HG03520 (cell line): ENCODE measurements around the gene SOCS7.
A peak's percentile ranks its signal among the peaks of the same experiment; 100 is the strongest.

Experiments used
- ATAC-seq: cut with Tn5 transposase; IDR thresholded peaks from one replicate; pipeline ENCODE4 v1.9.1; 2021; ENCODE audit warnings: mild to moderate bottlenecking, moderate library complexity; ENCODE audit not compliant: unreplicated experiment

Gene SOCS7

GRCh38 chr17:38334480-38335364 lies 16.9 kb upstream of the SOCS7 start:
- ATAC-seq: no peak

- no peak for ATAC-seq
Observed at GRCh38 chr17:38336838-38337237, 14.8 kb upstream of the SOCS7 start.

GRCh38 chr17:38338053-38338452 lies 13.6 kb upstream of the SOCS7 start:
- no peak for ATAC-seq

- ATAC-seq: no peak
Observed at GRCh38 chr17:38338535-38338934, 13.1 kb upstream of the SOCS7 start.

- no peak for ATAC-seq
Observed at GRCh38 chr17:38339891-38340290, 11.8 kb upstream of the SOCS7 start.

- ATAC-seq: no peak
Observed at GRCh38 chr17:38341035-38341721, 10.5 kb upstream of the SOCS7 start.

GRCh38 chr17:38342886-38343607 lies 8.6 kb upstream of the SOCS7 start:
- ATAC-seq: no peak

GRCh38 chr17:38343608-38344419 lies 7.8 kb upstream of the SOCS7 start, which contains the start of gene GPR179:
TSS of gene GPR179 (minus strand) at chr17:38343956. CDS start at chr17:38343789, 167 bp downstream.
- ATAC-seq: no peak

- ATAC-seq: no peak
Observed at GRCh38 chr17:38344420-38344745, 7.3 kb upstream of the SOCS7 start.

GRCh38 chr17:38345743-38346142 lies 5.9 kb upstream of the SOCS7 start:
- no peak for ATAC-seq

GRCh38 chr17:38349097-38349730 lies 2.4 kb upstream of the SOCS7 start:
- ATAC-seq: no peak

GRCh38 chr17:38350035-38350434 lies 1.6 kb upstream of the SOCS7 start:
- no peak for ATAC-seq

- peak; percentile 26 for ATAC-seq
Observed at GRCh38 chr17:38352245-38353085, 821 bp downstream of the SOCS7 start.

GRCh38 chr17:38353086-38353604 lies 1.5 kb downstream of the SOCS7 start:
- no peak for ATAC-seq

GRCh38 chr17:38353668-38354067 lies 2.0 kb downstream of the SOCS7 start:
- no peak for ATAC-seq

- no peak for ATAC-seq
Observed at GRCh38 chr17:38354466-38354865, 2.8 kb downstream of the SOCS7 start.

- no peak for ATAC-seq
Observed at GRCh38 chr17:38355251-38355650, 3.6 kb downstream of the SOCS7 start.

GRCh38 chr17:38357486-38358123 lies 6.0 kb downstream of the SOCS7 start:
- ATAC-seq: no peak
